ENCODE measurements around the gene HIPK2. TPM values are rescaled to one million over a fixed set of nuclear protein-coding genes. Genes with fewer than 3 reads are reported as not detected.

HIPK2 gene
- 10 to 100 TPM; 17.3 to 17.6 TPM for total RNA-seq

DNA sequence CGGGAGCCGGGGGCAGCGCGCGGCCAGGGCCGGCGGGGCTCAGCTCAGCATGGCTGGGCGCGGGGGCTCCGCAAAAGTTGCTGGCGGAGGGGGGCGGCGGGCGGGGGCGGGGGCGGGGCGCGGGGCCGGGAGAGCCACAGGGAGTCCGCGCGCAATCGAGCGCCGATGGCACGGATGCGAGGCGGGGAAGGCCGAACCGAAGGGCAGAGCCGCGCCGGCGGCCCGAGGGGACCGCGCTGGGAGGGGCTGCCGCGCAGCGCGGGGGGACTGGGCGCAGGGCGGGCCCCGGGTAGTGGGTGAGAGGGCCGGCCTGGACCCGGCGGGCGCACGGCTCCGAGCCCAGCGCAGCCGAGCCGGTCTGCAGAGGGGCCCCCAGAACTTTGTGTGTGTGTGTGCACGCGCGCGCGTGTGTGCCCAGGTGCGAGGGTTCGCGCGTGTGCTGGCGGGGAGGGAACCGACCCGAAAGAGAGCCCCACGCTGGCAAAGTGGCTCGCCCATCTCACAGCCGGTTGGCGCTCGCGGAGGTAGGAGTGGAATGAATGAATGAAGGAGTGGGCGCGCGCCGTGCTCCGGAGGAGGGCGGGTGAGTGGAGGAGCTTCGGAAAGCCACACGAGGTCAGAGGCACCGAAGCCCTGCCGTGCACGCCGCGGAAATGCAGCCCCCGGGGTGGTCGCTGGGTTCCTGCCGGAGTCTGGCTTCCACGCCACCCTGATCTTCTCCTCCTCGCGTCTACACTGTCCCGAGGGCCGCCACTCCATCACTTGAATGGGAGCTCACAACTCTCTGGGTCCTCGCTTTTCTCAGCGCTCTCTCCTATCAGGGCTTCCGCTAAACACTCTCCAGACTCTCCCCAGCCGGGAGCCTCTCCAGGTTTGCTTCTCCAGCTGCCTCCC, at the start of gene HIPK2:
HIPK2 (minus strand) TSS at position 51 of the 894 bp plus-strand sequence. CDS start 375 bp downstream, outside the sequence.
- DNase-seq = peak; percentile 71
- H3K27ac Mint-ChIP-seq = peak within 1 kb of the TSS; percentile 96
- TF ChIP-seq, protein P1, sequence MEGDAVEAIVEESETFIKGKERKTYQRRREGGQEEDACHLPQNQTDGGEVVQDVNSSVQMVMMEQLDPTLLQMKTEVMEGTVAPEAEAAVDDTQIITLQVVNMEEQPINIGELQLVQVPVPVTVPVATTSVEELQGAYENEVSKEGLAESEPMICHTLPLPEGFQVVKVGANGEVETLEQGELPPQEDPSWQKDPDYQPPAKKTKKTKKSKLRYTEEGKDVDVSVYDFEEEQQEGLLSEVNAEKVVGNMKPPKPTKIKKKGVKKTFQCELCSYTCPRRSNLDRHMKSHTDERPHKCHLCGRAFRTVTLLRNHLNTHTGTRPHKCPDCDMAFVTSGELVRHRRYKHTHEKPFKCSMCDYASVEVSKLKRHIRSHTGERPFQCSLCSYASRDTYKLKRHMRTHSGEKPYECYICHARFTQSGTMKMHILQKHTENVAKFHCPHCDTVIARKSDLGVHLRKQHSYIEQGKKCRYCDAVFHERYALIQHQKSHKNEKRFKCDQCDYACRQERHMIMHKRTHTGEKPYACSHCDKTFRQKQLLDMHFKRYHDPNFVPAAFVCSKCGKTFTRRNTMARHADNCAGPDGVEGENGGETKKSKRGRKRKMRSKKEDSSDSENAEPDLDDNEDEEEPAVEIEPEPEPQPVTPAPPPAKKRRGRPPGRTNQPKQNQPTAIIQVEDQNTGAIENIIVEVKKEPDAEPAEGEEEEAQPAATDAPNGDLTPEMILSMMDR (IDR thresholded peaks at IDR 0.05) = no peak
- peaks cover 35% of the 10 kb centered on the region for H3K4me1 Mint-ChIP-seq (ENCODE audit: low read depth)
- no peaks in the 10 kb centered on the region for H3K9me3 Mint-ChIP-seq
- H3K4me3 Mint-ChIP-seq = peak within 1 kb of the TSS; percentile 96
- ATAC-seq = peak; percentile 55
- ChIA-PET POLR2A (interaction anchor here (0.7 to 1.6 kb wide), 10 partner anchors 11 to 349 kb away, joined by 3 to 6 read pairs (median 3); no protein-coding TSS in a partner anchor), CTCF (interaction anchor here (0.9 to 12.2 kb wide), 4 partner anchors 132 to 176 kb away, joined by 3 to 62 read pairs (median 3); no protein-coding TSS in a partner anchor)
- peaks cover 20% of the 10 kb centered on the region for H3K27me3 Mint-ChIP-seq
- intact Hi-C loops (cut with micrococcal nuclease) = loop anchor here (5.0 to 10.0 kb wide), 4 partner anchors 106 to 224 kb away; no protein-coding TSS in a partner anchor
- H3K36me3 Mint-ChIP-seq (ENCODE audit: low read depth) = no peaks in the 10 kb centered on the region

DNA sequence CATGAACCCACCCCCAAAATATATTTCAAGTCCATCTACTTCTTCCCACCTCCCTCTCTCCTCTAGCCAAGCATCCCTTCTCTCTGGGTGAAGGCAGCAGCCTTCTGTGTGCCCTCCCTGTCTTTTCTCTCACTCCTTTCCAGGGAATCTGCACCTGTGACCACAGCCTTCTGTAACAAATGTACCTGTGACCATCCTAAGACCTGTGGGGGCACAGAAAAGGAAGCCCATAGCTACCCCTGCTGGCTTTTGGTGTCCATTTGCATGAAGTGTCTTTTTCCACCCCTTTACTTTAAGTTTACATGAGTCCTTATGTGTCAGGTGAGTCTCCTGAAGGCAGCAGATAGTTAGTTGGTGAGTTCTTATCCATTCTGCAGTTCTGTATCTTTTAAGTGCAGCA, 49.2 kb upstream of the HIPK2 start:
- Mint-ChIP-seq H3K4me1 (ENCODE audit: low read depth) (peaks cover 16% of the 10 kb centered on the region), H3K4me3 (no peak overlapping the region), H3K27ac (no peak overlapping the region), H3K27me3 (peaks cover 3% of the 10 kb centered on the region), H3K9me3 (no peaks in the 10 kb centered on the region), H3K36me3 (ENCODE audit: low read depth) (no peaks in the 10 kb centered on the region)
- intact Hi-C loops (cut with micrococcal nuclease) = no loop called here
- DNase-seq (peak; percentile 34), ATAC-seq (peak; percentile 55)
- ChIA-PET POLR2A (no interaction called here), CTCF (interaction anchor here (0.8 to 3.5 kb wide), 5 partner anchors 144 to 225 kb away, joined by 3 to 19 read pairs (median 4); no protein-coding TSS in a partner anchor)
- TF ChIP-seq, protein P1 (IDR thresholded peaks at IDR 0.05) = no peak

DNA sequence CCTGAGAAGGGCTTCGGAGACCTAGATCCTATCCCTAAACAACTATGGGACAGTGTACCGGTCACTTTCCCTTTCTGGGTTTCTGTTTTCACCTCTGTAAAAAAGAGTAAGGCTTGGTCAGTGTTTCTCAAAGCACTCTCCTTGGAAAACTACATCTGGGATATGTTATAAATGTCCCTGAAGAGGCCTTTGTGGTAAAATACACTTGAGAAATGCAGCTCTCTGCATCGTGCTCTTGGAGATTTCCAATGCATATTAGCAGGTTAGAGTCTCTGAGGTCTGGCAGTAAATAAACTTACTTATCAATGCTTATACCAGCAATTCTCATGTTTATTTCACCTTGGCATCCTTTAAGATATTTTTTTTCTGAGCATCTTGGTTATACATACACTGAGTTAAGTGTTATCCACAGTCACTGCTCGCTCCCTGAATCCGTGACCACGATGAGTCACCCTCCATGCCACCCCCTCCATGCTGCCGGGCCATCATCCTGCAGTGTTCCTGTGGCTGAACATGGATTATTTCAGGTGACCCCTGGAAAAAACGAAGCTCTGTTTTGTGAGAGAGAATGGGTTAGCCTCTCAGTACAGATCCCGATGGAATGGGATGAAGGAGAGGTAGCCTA, 48.0 kb upstream of the HIPK2 start:
- POLR2A ChIA-PET = no interaction called here

DNA sequence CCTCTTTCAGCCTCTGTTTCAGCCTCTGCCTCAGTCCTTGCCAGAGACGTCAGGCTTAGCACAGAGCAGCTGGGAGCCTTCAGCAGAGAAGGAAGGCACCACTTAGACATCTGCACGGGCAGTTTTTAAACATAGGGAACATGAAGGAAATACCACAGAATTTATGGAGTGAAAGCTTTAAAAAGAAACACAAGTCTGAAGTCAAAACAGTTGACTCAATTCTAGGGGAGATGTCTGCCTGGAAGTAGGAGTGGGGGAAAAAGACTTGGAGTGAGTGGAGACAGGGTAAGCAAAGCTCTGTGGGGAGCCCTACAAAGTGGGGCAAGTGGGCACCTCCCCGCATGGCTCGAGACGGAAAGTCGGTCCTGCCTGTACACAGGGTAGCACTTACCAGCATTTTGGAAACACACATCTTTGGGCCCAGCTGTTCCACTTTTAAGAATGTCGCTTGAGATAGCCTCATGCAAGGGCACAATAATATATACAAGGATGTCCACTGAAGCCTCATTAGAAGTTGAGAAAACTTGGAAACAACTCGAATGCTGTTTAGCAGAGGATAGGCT, 46.2 kb upstream of the HIPK2 start:
- H3K27me3 Mint-ChIP-seq = peaks cover 3% of the 10 kb centered on the region
- no peaks in the 10 kb centered on the region for H3K36me3 Mint-ChIP-seq (ENCODE audit: low read depth)
- ATAC-seq (no peak), DNase-seq (no peak)
- intact Hi-C loops (cut with micrococcal nuclease) = no loop called here
- ChIA-PET CTCF (interaction anchor here (1.0 to 2.0 kb wide), 2 partner anchors 13 to 178 kb away, joined by 3 to 5 read pairs; no protein-coding TSS in a partner anchor), POLR2A (no interaction called here)
- H3K4me3 Mint-ChIP-seq = no peak overlapping the region
- no peak overlapping the region for H3K27ac Mint-ChIP-seq
- H3K9me3 Mint-ChIP-seq = no peaks in the 10 kb centered on the region
- TF ChIP-seq, protein P1 (IDR thresholded peaks at IDR 0.05) = no peak
- peaks cover under 1% of the 10 kb centered on the region for H3K4me1 Mint-ChIP-seq (ENCODE audit: low read depth)

More for the DNA sequence above, 48.0 kb upstream of the HIPK2 start:
- intact Hi-C loops (cut with micrococcal nuclease) = no loop called here
- DNase-seq = no peak
- Mint-ChIP-seq H3K27me3 (peaks cover 3% of the 10 kb centered on the region), H3K4me3 (no peak overlapping the region), H3K36me3 (ENCODE audit: low read depth) (no peaks in the 10 kb centered on the region), H3K27ac (no peak overlapping the region), H3K4me1 (ENCODE audit: low read depth) (peaks cover 14% of the 10 kb centered on the region), H3K9me3 (no peaks in the 10 kb centered on the region)
- TF ChIP-seq, protein P1 (IDR thresholded peaks at IDR 0.05) = no peak
- ATAC-seq = no peak
- CTCF ChIA-PET = interaction anchor here (0.8 to 3.1 kb wide), 2 partner anchors 142 to 207 kb away, joined by 3 to 14 read pairs; no protein-coding TSS in a partner anchor

Measured in activated CD8-positive, alpha-beta T cell treated with anti-CD3 and anti-CD28 coated beads for 36 hours (primary cell).